Naive thymus-derived CD8-positive, alpha-beta T cell (primary cell): ENCODE results near the gene CFAP251. TPM values are rescaled to one million over a fixed set of nuclear protein-coding genes. Genes with fewer than 3 reads are reported as not detected.
"Not testable (repeated sequence)": the region's sequence is repeated elsewhere in the genome, so short reads cannot be mapped to it uniquely, and the experiment has no call there.

ENCODE experiments used
- ATAC-seq, 2 donors: fragments of 150-1000 bp; cut with Tn5 transposase in 1 of 2; sonication (Bioruptor Pico), chemical (Tn5 transposase) in 1 of 2; 1 replicate in 1 of 2; 2 replicates in 1 of 2; pipeline ENCODE4 v1.10.0; 2021; ENCODE audit warnings: mild to moderate bottlenecking in 2 of 2, moderate library complexity in 2 of 2
- POLR2A ChIA-PET: fragments of 350-600 bp; sonication (Branson Sonifier 250); formaldehyde crosslinking; loops from one replicate; lab custom pipeline; 2021; ENCODE audit warnings: antibody characterized with exemption; lab: Charles Lee
- DNase-seq, 10 donors: peaks; one replicate each; pipeline versions ENCODE4 v3.0.0 to v3.0.0-alpha.2; 2020 to 2022
- H3K27ac Mint-ChIP-seq, 10 donors: one replicate each; pipeline ENCODE4 v1.8.0; 2020 to 2022; ENCODE audit warnings: mild to moderate bottlenecking in 10 of 10, mixed read lengths in 10 of 10, moderate library complexity in 4 of 10, inconsistent platforms in 1 of 10
- H3K27me3 Mint-ChIP-seq, 5 donors: one replicate each; pipeline ENCODE4 v1.8.0; 2021 to 2022; ENCODE audit warnings: mixed read lengths in 5 of 5
- H3K36me3 Mint-ChIP-seq, 3 donors: one replicate each; pipeline ENCODE4 v1.8.0; 2020 to 2022; ENCODE audit warnings: mixed read lengths in 3 of 3, mild to moderate bottlenecking in 2 of 3, inconsistent platforms in 1 of 3
- H3K4me1 Mint-ChIP-seq, 4 donors: one replicate each; pipeline ENCODE4 v1.8.0; 2021 to 2022; ENCODE audit warnings: mixed read lengths in 4 of 4
- H3K4me3 Mint-ChIP-seq, 10 donors: one replicate each; pipeline ENCODE4 v1.8.0; 2020 to 2022; ENCODE audit warnings: mild to moderate bottlenecking in 10 of 10, mixed read lengths in 10 of 10, moderate library complexity in 6 of 10, inconsistent platforms in 1 of 10
- H3K9me3 Mint-ChIP-seq, 9 donors: one replicate each; pipeline ENCODE4 v1.8.0; 2020 to 2022; ENCODE audit warnings: mixed read lengths in 9 of 9, mild to moderate bottlenecking in 3 of 9, inconsistent platforms in 1 of 9, moderate library complexity in 1 of 9
- polyA plus RNA-seq, 3 donors: library from polyadenylated mRNA; unstranded; fragments of 300-500 nt; fragmentation: Illumina TruSeq; gene quantifications; one replicate each; pipeline ENCODE4 v1.2.3, GENCODE V29; 2021
- total RNA-seq, 8 experiments: library from RNA in 2 of 8; stranded (reverse) in 2 of 8; gene quantifications; one replicate each; pipeline ENCODE4 v1.2.3 and lab custom pipeline; 2021 to 2026

The CFAP251 gene, protein sequence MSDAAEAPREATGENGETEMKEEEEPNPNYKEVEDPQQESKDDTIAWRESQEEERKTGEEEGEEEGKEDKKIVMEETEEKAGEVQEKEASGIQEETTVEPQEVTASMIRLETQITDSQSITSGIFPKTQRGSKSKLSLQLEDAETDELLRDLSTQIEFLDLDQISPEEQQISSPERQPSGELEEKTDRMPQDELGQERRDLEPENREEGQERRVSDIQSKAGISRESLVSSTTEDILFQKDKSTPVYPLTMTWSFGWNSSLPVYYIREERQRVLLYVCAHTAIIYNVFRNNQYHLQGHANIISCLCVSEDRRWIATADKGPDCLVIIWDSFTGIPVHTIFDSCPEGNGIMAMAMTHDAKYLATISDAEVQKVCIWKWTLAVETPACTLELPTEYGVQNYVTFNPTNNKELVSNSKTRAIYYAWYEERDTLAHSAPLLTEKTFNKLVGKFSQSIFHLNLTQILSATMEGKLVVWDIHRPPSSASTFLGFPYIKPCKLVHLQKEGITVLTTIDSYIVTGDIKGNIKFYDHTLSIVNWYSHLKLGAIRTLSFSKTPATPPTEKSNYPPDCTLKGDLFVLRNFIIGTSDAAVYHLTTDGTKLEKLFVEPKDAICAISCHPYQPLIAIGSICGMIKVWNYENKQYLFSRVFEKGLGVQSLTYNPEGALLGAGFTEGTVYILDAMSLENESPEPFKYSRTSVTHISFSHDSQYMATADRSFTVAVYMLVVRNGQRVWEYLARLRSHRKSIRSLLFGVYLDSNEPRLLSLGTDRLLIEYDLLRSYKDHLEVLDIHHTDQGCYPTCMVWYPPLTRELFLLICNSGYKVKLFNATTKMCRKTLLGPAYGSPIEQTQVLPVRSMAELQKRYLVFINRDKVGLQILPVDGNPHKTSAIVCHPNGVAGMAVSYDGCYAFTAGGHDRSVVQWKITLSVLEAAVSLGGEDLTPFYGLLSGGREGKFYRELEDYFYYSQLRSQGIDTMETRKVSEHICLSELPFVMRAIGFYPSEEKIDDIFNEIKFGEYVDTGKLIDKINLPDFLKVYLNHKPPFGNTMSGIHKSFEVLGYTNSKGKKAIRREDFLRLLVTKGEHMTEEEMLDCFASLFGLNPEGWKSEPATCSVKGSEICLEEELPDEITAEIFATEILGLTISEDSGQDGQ
- total RNA-seq (under 1 TPM; 0.49 to 0.82 TPM), polyA plus RNA-seq (under 1 TPM in 2 of 3 donors, not detected in 1; 0.03 to 0.06 TPM), total RNA-seq (lab: John Stamatoyannopoulos, UW) (1.3 to 3.5 (median 1.7) reads per million in 6 experiments)

DNA sequence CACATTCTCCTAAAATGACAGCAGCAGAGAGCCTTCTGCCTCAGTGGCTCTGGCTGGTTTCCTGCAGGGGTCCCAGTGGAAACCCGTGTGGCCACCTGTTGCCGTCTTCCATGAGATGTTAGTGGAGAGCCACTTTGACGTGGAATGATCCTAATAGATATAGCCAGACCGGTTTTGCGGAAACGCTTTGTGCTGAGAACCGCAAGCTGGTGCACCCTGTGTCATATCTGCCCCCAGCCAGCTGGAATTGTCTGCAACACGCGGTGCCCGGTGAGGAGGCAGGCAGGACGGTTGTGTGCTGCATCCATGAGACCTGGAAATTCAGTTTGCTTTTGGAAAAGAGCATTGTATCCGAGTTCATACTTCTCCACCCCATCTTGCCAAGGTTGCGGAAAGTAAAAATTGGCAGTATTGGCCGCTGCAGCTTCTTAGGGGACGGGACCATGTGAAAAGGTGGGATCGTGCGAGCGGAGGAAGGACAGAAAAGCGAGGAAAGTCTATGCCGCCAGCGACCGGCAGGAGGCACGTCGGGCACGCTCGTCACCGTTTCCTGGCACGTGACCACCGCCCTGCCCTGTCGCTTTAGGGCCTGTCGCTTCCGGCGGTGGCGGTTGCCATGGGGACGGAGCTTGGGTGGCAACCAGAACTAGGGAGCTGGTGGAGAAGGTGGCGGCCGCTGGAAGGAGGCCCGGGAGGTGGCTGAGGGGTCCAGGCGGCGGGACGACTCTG lies at the start of gene CFAP251:
CFAP251 (plus strand) TSS at position 643 of the 729 bp plus-strand sequence. CDS start 2,714 bp downstream, outside the sequence.
- no peaks in the 10 kb centered on the region for H3K9me3 Mint-ChIP-seq
- no peaks in the 10 kb centered on the region for H3K27me3 Mint-ChIP-seq
- peaks cover 3 to 16% (median 11%) of the 10 kb centered on the region in 4 donors for H3K4me1 Mint-ChIP-seq
- peaks cover 0 to 24% (median 0%) of the 10 kb centered on the region in 3 donors for H3K36me3 Mint-ChIP-seq
- ATAC-seq (peak; percentile 96 to 100), DNase-seq (peak; percentile 92 to 99 (median 94))
- peak within 1 kb of the TSS; percentile 83 to 98 (median 94) for H3K27ac Mint-ChIP-seq
- peak within 1 kb of the TSS; percentile 74 to 90 (median 84) for H3K4me3 Mint-ChIP-seq
- POLR2A ChIA-PET: interaction anchor here (0.6 to 1.8 kb wide), 4 partner anchors 29 to 126 kb away, joined by 3 to 5 read pairs (median 4); partner anchors contain the start of gene PSMD9

DNA sequence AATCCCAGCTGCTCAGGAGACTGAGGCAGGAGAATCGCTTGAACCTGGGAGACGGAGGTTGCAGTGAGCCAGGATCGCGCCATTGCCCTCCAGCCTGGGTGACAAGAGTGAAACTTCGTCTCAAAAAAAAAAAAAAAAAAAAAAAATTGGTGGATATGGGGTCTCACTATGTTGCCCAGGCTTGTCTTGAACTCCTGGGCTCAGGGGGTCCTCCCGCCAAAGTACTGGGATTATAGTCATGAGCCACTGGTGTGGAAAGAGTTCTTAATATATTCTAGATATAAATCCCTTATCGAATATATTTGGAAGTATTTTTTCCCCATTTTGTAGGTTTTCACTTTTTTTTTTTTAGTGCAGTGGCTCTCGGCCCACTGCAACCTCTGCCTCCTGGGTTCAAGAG lies 49.2 kb upstream of the CFAP251 start:
- H3K4me3 Mint-ChIP-seq, ATAC-seq, H3K4me1 Mint-ChIP-seq, H3K27me3 Mint-ChIP-seq, H3K27ac Mint-ChIP-seq, DNase-seq, H3K36me3 Mint-ChIP-seq, H3K9me3 Mint-ChIP-seq: not testable (repeated sequence)
- POLR2A ChIA-PET: interaction anchor here (0.6 kb wide), 1 partner anchor 14 kb away, joined by 10 read pairs; no protein-coding TSS in a partner anchor

DNA sequence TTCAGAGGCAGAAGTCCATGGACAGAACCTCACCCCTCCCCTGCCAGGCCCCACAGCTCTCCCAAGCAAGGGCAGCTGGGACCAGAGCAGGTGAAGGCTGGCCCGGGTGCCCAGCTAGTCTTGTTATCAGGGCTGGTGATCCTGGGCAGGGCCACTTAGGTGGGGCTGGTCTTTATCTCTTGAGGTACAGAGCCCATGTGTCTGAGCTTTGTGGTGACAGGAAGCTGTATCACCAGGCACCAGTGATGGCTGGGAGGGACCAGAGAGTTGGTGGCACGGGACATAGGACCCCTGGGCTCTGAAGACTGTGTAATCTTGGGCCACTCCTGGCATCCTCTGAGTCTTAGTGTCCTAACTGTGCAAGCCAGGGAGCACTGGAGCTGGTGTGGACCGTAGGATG lies 46.9 kb upstream of the CFAP251 start:
- Mint-ChIP-seq H3K27me3 (no peaks in the 10 kb centered on the region), H3K36me3 (no peaks in the 10 kb centered on the region), H3K4me3 (no peak overlapping the region), H3K4me1 (peaks cover 0 to 1% (median 0%) of the 10 kb centered on the region in 4 donors), H3K9me3 (no peaks in the 10 kb centered on the region), H3K27ac (peak overlapping the region in 1 of 10 donors; percentile 62)
- ATAC-seq (no peak), DNase-seq (no peak)
- POLR2A ChIA-PET: interaction anchor here (1.1 kb wide), 1 partner anchor 23 kb away, joined by 4 read pairs; no protein-coding TSS in a partner anchor

DNA sequence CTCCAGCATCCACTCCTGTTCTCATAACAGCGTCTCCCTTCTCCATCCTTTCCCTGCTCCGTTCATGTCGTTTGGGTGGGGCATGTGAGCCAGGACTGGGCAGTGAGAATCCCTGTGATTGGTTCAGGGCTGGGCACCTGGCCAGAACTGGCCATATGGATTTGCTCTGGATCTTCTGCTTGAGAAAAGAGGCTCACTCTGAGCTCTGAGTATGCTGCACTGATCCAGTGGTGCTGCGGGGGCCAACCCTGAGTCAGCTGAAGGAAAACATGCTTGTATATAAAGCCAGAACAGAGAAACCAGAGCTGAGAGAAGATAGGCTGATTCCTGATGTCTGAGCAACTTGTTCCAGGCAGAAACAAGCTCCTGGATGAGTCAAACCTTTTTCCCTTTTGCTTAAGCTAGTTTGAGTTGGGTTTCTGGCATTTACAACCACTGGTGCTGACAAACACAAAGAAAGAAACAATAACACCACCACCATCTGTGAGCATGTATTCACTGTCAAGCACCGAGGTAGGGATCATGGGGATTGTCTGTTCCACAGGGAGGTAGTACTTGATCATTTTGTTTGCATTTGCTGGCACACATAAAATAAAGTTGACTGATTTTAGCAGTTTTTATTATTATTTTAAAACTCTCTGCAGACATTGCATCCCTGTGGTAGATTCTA lies 45.7 kb upstream of the CFAP251 start:
- Mint-ChIP-seq H3K4me1 (peaks cover 0 to 1% (median 0%) of the 10 kb centered on the region in 4 donors), H3K9me3 (no peaks in the 10 kb centered on the region), H3K36me3 (no peaks in the 10 kb centered on the region), H3K4me3 (no peak overlapping the region), H3K27me3 (no peaks in the 10 kb centered on the region), H3K27ac (peak overlapping the region in 1 of 10 donors; percentile 75)
- no peak for DNase-seq
- no peak for ATAC-seq
- POLR2A ChIA-PET: interaction anchor here (1.1 kb wide), 1 partner anchor 21 kb away, joined by 4 read pairs; no protein-coding TSS in a partner anchor

DNA sequence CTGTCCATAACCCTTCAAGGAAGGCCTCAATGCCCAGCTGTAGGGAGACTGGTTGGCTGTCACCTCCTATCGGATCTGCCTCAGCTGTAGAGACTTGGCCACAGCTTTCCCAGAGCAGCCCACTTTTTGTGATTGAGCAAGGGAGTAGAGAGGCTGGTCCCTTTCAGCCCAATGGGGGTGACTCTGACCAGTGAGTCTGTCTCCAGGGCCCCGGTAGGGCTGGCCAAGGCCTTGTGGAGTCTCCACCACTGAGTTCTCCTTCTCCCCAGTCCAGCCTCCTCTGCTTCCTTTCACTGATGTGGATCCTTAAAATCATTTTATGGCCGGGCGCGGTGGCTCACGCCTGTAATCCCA lies 45.2 kb upstream of the CFAP251 start:
- H3K27me3 Mint-ChIP-seq: no peaks in the 10 kb centered on the region
- ATAC-seq (no peak), DNase-seq (no peak)
- no peak overlapping the region for H3K4me3 Mint-ChIP-seq
- H3K36me3 Mint-ChIP-seq: no peaks in the 10 kb centered on the region
- no peaks in the 10 kb centered on the region for H3K9me3 Mint-ChIP-seq
- H3K4me1 Mint-ChIP-seq: peaks cover 0 to 1% (median 0%) of the 10 kb centered on the region in 4 donors
- no peak overlapping the region for H3K27ac Mint-ChIP-seq
- POLR2A ChIA-PET: no interaction called here

DNA sequence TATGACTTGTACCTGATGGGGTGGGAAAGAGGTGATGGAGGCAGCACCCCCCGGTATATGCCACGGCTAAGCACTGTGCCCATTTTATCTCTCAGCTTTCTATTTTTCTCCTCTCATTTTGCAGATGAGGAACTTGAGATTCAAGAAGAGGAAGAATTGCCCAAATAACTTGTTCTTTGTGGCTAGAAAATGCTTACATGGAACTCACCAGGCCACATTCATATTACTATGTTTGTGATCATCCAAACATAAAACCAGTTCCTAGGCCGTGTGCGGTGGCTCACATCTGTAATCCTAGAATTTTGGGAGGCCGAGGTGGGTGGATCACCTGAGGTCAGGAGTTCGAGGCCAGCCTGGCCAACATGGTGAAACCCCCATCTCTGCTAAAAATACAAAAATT lies 44.3 kb upstream of the CFAP251 start:
- H3K27ac Mint-ChIP-seq: no peak overlapping the region
- no peak for ATAC-seq

DNA sequence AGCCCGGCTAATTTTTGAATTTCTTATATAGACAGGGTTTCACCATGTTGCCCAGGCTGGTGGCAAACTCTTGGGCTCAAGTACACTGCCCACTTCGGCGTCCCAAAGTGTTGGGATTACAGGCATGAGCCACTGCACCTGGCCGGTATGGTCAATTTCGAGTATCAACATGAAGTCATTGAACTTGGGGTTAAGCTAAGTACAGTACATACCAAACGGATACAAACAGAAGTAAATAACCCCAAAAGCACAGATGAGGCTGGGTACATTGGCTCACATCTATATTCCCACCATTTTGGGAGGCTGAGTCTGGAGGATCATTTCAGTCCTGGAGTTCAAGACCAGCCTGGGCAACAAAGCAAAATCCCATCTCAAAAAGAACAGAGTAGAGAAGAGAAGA lies 42.8 kb upstream of the CFAP251 start:
- Mint-ChIP-seq H3K36me3 (no peaks in the 10 kb centered on the region), H3K4me3 (no peak overlapping the region), H3K4me1 (peaks cover 0 to 1% (median 0%) of the 10 kb centered on the region in 4 donors), H3K27me3 (no peaks in the 10 kb centered on the region), H3K9me3 (no peaks in the 10 kb centered on the region), H3K27ac (no peak overlapping the region)
- ATAC-seq: no peak
- no peak for DNase-seq
- POLR2A ChIA-PET: interaction anchor here (0.5 kb wide), 1 partner anchor 122 kb away, joined by 3 read pairs; no protein-coding TSS in a partner anchor

More for the DNA sequence above, 44.3 kb upstream of the CFAP251 start:
- no peaks in the 10 kb centered on the region for H3K36me3 Mint-ChIP-seq
- no peak for DNase-seq
- POLR2A ChIA-PET: no interaction called here
- H3K9me3 Mint-ChIP-seq: no peaks in the 10 kb centered on the region
- no peak overlapping the region for H3K4me3 Mint-ChIP-seq
- H3K4me1 Mint-ChIP-seq: peaks cover 0 to 1% (median 0%) of the 10 kb centered on the region in 4 donors
- H3K27me3 Mint-ChIP-seq: no peaks in the 10 kb centered on the region

DNA sequence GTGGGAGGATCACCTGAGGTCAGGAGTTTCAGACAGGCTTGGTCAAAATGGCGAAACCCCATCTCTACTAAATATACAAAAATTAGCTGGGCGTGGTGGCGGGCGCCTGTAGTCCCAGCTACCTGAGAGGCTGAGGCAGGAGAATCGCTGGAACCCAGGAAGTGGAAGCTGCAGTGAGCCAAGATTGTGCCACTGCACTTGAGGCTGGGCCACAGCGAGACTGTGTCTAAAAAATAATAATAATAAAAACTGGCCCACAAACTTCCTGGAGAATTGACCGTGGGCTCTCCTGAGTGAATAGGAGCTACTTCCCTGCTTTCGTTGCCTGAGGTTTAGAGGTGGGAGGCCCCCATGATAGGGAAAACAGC lies 42.3 kb upstream of the CFAP251 start:
- H3K4me3 Mint-ChIP-seq, H3K27ac Mint-ChIP-seq, H3K27me3 Mint-ChIP-seq, ATAC-seq, H3K36me3 Mint-ChIP-seq, H3K9me3 Mint-ChIP-seq, H3K4me1 Mint-ChIP-seq, DNase-seq: not testable (repeated sequence)
- POLR2A ChIA-PET: interaction anchor here (0.5 kb wide), 2 partner anchors 10 to 122 kb away, joined by 3 to 4 read pairs; no protein-coding TSS in a partner anchor

DNA sequence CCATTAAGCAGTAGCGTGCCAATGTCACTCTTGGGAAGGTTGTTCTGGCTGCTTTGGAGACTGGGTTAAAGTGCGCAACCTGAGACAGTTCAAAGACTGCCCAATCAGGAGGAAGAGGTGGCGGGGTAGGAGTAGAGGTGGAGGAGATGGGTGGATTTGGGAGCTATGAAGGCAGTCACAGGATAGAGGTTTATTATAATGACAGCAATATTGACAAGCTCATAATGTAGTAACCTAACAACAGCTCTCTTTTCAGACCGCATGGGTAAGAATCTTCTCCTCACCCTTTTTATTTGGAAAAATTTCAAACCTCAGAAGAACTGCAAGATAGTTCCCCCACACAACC lies 35.1 kb upstream of the CFAP251 start:
- DNase-seq (peak in 1 of 10 donors; percentile 13), ATAC-seq (no peak)
- Mint-ChIP-seq H3K4me3 (no peak overlapping the region), H3K27me3 (peaks cover 0 to 2% (median 0%) of the 10 kb centered on the region in 5 donors), H3K36me3 (no peaks in the 10 kb centered on the region), H3K4me1 (peaks cover 1 to 5% (median 2%) of the 10 kb centered on the region in 4 donors), H3K27ac (no peak overlapping the region), H3K9me3 (peaks cover 0 to 1% (median 0%) of the 10 kb centered on the region in 9 donors)
- POLR2A ChIA-PET: no interaction called here

DNA sequence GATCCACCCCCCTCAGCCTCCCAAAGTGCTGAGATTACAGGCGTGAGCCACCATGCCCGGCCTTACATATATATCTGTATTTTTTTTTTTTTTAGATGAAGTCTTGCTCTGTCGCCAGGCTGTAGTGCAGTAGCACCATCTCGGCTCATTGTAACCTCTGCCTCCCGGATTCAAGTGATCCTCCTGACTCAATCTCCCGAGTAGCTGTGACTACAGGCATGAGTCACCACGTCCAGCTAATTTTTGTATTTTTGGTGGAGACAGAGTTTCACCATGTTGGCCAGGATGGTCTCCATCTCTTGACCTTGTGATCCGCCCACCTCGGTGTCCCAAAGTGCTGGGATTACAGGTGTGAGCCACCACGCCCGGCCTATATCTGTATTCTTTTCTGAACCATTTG lies 33.3 kb upstream of the CFAP251 start:
- not testable (repeated sequence) for H3K27me3 Mint-ChIP-seq, H3K27ac Mint-ChIP-seq
- DNase-seq: peak in 1 of 10 donors; percentile 36

DNA sequence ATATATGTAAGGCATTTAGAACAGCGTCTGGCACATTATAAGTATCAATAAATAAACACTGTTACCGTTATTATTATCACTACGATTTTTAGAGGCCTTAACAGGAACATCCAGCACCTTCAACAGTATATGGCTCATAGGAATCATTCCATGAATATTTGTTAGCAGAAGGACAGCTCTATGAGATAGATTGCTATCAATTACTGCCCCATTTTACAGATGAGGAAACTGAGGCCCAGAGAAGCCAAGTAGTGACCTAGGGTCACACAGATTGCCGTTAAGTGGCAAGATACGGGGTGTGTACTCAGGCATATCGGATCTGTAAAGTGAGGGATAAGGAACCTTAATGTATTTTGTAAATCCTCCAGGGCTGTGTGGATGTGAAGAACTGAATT lies 30.3 kb upstream of the CFAP251 start:
- Mint-ChIP-seq H3K27me3 (peaks cover 0 to 3% (median 0%) of the 10 kb centered on the region in 5 donors), H3K4me3 (peak overlapping the region; percentile 96 to 100 (median 98)), H3K27ac (peak overlapping the region; percentile 94 to 100 (median 99)), H3K9me3 (peaks cover 0 to 3% (median 0%) of the 10 kb centered on the region in 9 donors), H3K4me1 (peaks cover 12 to 38% (median 30%) of the 10 kb centered on the region in 4 donors), H3K36me3 (peaks cover 0 to 12% (median 2%) of the 10 kb centered on the region in 3 donors)
- no peak for DNase-seq
- ATAC-seq: no peak
- POLR2A ChIA-PET: interaction anchor here (0.5 to 3.1 kb wide), 14 partner anchors 13 to 1228 kb away, joined by 3 to 49 read pairs (median 5); partner anchors contain the start of genes CFAP251, DIABLO, RHOF and SETD1B

More for the DNA sequence above, 33.3 kb upstream of the CFAP251 start:
- ATAC-seq, POLR2A ChIA-PET, H3K36me3 Mint-ChIP-seq, H3K4me3 Mint-ChIP-seq, H3K9me3 Mint-ChIP-seq: not testable (repeated sequence)
- H3K4me1 Mint-ChIP-seq: peaks cover 10 to 23% (median 18%) of the 10 kb centered on the region in 4 donors
